Aorta (tissue), 5 donors: ENCODE results near the gene CBFA2T2. TPM values are rescaled to one million over a fixed set of nuclear protein-coding genes. Genes with fewer than 3 reads are reported as not detected.
"Not testable (repeated sequence)": the region's sequence is repeated elsewhere in the genome, so short reads cannot be mapped to it uniquely, and the experiment has no call there.

Source experiments
- ATAC-seq: fragments of 200-7000 bp; cut with Tn5 transposase; one replicate; pipeline ENCODE4 v1.9.1; 2022; ENCODE audit warnings: moderate library complexity; ENCODE audit not compliant: low FRiP score
- DNase-seq, 2 donors: peaks; one replicate each; pipeline ENCODE4 v3.0.0-alpha.2; 2020
- H3K27ac ChIP-seq, 2 donors: one replicate each; pipeline ENCODE4 v1.5.1; 2013; ENCODE audit warnings: low read length in 2 of 2, mild to moderate bottlenecking in 2 of 2, moderate library complexity in 2 of 2, control low read depth in 1 of 2, inconsistent platforms in 1 of 2, low read depth in 1 of 2
- H3K27me3 ChIP-seq, 2 donors: one replicate each; pipeline ENCODE4 v1.6.1; 2013; ENCODE audit warnings: control low read depth in 1 of 2, low read length in 1 of 2, mild to moderate bottlenecking in 1 of 2, moderate library complexity in 1 of 2; ENCODE audit not compliant: insufficient read depth in 2 of 2, control insufficient read depth in 1 of 2
- H3K36me3 ChIP-seq, 2 donors: one replicate each; pipeline ENCODE4 v1.6.1; 2013; ENCODE audit warnings: control low read depth in 1 of 2, low read length in 1 of 2, mild to moderate bottlenecking in 1 of 2; ENCODE audit not compliant: insufficient read depth in 2 of 2, control insufficient read depth in 1 of 2
- H3K4me1 ChIP-seq, 2 donors: one replicate each; pipeline ENCODE4 v1.6.1; 2013; ENCODE audit warnings: low read length in 2 of 2, control low read depth in 1 of 2, mild to moderate bottlenecking in 1 of 2, moderate library complexity in 1 of 2; ENCODE audit not compliant: insufficient read depth in 2 of 2, control insufficient read depth in 1 of 2
- H3K4me3 ChIP-seq, 2 donors: one replicate each; pipeline ENCODE4 v1.5.1; 2013; ENCODE audit warnings: low read length in 2 of 2, control low read depth in 1 of 2, mild to moderate bottlenecking in 1 of 2
- H3K9me3 ChIP-seq: one replicate; pipeline ENCODE4 v1.6.1; 2013; ENCODE audit warnings: mild to moderate bottlenecking, low read length; ENCODE audit not compliant: control insufficient read depth
- WGBS, 2 donors: extraction: QIAGEN DNeasy Blood & Tissue Kit; methylation state at CpG; one replicate each; pipeline ENCODE4 v1.1.7; 2013; 5-methylcytosine and 5-hydroxymethylcytosine counted together
- intact Hi-C, 2 donors: fragments of 100-400 bp; cut with DNase I; formaldehyde crosslinking; loops; one replicate each; pipeline versions ENCODE4 v1.14.2 to v1.15.0; 2022
- polyA plus RNA-seq, 2 donors: library from polyadenylated mRNA; stranded (reverse); fragments of 200-250 nt; gene quantifications; one replicate each; pipeline ENCODE4 v1.2.3, GENCODE V29; 2013
- total RNA-seq, 2 donors: library from RNA; stranded (reverse); fragmentation: NEBNext Ultra II Directional; extraction: Animal tissue kit (Norgen Biotek cat#: 25700); gene quantifications; one replicate each; pipeline ENCODE4 v1.2.1, GENCODE V29; 2021
- donor health status: healthy with polysubstance abuse.
- donor health status: Bipolar disorder and iron deficiency.
- donor health status: DM: no; HTN: no; CAD: no.
- donor health status: DM: no; HTN: no; CAD: no.
- donor health status: DM: yes; HTN: yes; CAD: no.

The CBFA2T2 gene
- total and polyA plus RNA-seq, 4 donors, result 2.1 to 20.2 (median 11.9) TPM

- no peaks in the 10 kb centered on the region for H3K9me3 ChIP-seq
- H3K4me3 ChIP-seq, result no peak overlapping the region
- no peak overlapping the region for H3K27ac ChIP-seq
- intact Hi-C loops, result no loop called here
- 91 to 93% methylated on average over 3 of the region's 3 CpGs for WGBS, 2 donors
- DNase-seq (no peak), ATAC-seq (no peak)
- no peaks in the 10 kb centered on the region for H3K36me3 ChIP-seq
- no peaks in the 10 kb centered on the region for H3K4me1 ChIP-seq
- no peaks in the 10 kb centered on the region for H3K27me3 ChIP-seq
Measured at GRCh38 chr20:33507461-33507860, 17.6 kb downstream of the CBFA2T2 start.

DNA sequence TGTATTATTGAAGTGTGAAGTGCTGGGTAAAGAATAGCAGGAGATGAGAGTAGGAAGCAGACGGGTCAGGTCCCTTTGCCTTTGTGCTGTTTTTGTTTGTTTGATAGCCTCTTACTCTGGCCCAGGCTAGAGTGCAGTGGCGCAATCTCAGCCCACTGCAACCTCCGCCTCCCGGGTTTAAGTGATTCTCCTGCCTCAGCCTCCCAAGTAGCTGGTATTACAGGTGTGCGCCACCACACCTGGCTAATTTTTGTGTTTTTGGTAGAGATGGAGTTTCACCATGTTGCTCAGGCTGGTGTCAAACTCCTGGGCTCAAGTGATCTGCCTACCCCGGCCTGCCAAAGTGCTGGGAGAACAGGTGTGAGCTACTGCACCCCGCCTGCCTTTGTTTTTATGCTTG, 18.1 kb downstream of the CBFA2T2 start:
- 96 to 98% methylated on average over 7 of the region's 7 CpGs for WGBS, 2 donors
- DNase-seq, H3K4me1 ChIP-seq, H3K36me3 ChIP-seq, H3K4me3 ChIP-seq, H3K9me3 ChIP-seq, intact Hi-C loops, H3K27me3 ChIP-seq, H3K27ac ChIP-seq, ATAC-seq: not testable (repeated sequence)

GRCh38 chr20:33509057-33509456, 19.2 kb downstream of the CBFA2T2 start:
- intact Hi-C loops, result not testable (repeated sequence)
- 98 to 100% methylated on average over 3 of the region's 3 CpGs for WGBS, 2 donors

GRCh38 chr20:33511876-33512275, 22.0 kb downstream of the CBFA2T2 start:
- intact Hi-C loops, result not testable (repeated sequence)

More at GRCh38 chr20:33509057-33509456, 19.2 kb downstream of the CBFA2T2 start:
- H3K4me3 ChIP-seq, H3K27ac ChIP-seq, ATAC-seq, H3K9me3 ChIP-seq, H3K27me3 ChIP-seq, H3K4me1 ChIP-seq, DNase-seq, H3K36me3 ChIP-seq: not testable (repeated sequence)

DNA sequence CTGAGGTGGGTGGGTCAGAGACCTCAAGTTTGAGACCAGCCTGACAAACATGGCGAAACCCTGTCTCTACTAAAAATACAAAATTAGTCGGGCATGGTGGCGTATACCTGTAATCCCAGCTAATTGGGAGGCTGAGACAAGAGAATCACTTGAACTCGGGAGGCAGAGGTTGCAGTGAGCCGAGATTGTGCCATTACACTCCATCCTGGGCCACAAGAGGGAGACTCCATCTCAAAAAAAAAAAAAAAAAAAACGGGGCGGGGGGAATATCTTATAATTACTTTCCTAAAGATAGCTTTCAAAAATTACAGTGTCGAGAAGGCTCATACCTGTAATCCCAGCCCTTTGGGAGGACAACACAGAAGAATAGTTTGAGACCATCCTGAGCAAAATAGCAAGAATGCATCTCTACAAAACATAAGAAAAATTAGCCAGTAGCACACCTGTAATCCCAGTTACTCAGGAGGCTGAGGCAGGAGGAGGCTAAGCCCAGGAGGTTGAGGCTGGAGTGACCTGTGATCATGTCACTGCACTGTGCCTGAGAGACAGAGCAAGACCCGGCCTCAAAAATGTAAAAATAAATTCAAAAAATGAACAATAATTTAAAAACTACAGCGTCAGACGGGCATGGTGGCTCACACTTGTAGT, 25.8 kb downstream of the CBFA2T2 start:
- 94 to 95% methylated on average over 11 of the region's 11 CpGs for WGBS, 2 donors
- no peak for ATAC-seq

More at GRCh38 chr20:33511876-33512275, 22.0 kb downstream of the CBFA2T2 start:
- not testable (repeated sequence) for H3K4me3 ChIP-seq, H3K4me1 ChIP-seq, H3K27me3 ChIP-seq, H3K36me3 ChIP-seq, H3K27ac ChIP-seq, H3K9me3 ChIP-seq, ATAC-seq, DNase-seq
- WGBS, 2 donors, result 92 to 97% methylated on average over 13 of the region's 13 CpGs

DNA sequence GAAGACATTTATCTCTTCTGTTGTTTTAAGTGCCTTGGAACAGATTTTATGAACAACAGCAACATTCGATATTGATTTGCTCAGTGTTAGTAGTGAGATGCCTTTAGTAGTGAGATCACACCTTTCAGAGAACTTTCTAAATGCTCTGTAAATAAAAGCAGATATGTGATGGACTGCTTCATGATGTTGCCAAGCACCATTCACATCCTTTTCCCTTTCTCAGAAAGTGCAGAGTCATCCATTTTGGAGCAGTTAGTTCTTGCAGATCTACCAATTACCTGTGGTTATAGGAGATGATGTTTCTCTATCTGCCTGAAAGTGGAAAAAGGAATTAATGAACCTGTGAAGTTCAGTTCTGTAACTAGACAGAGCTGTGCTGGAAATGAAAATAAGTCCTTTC, 27.0 kb downstream of the CBFA2T2 start:
- no peaks in the 10 kb centered on the region for H3K27me3 ChIP-seq
- DNase-seq (no peak), ATAC-seq (no peak)
- no peak overlapping the region for H3K4me3 ChIP-seq
- 18 to 24% methylated on average over 1 of the region's 1 CpG for WGBS, 2 donors
- no peaks in the 10 kb centered on the region for H3K4me1 ChIP-seq
- intact Hi-C loops, result no loop called here
- no peaks in the 10 kb centered on the region for H3K9me3 ChIP-seq
- H3K36me3 ChIP-seq, result no peaks in the 10 kb centered on the region
- no peak overlapping the region for H3K27ac ChIP-seq

More for the DNA sequence above, 25.8 kb downstream of the CBFA2T2 start:
- DNase-seq, result no peak
- H3K27me3 ChIP-seq, result no peaks in the 10 kb centered on the region
- H3K4me3 ChIP-seq, result no peak overlapping the region
- H3K27ac ChIP-seq, result no peak overlapping the region
- intact Hi-C loops, result no loop called here
- H3K36me3 ChIP-seq, result no peaks in the 10 kb centered on the region
- H3K4me1 ChIP-seq, result no peaks in the 10 kb centered on the region
- no peaks in the 10 kb centered on the region for H3K9me3 ChIP-seq

DNA sequence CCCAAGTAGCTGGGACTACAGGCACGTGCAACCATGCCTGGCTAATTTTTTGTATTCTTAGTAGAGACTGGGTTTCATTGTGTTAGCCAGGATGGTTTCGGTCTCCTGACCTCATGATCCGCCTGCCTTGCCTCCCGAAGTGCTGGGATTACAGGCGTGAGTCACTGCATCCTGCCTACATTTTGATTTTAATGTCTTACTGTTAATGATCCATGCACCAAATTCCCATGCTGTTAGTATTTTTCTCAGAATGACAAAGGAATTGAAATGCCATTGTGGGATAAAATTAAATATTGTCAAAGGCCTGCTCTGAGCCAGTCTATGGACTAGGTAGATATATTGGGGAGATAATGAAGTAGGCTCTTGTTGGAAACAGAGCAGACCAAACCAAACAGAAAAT, 28.2 kb downstream of the CBFA2T2 start:
- Histone ChIP-seq H3K27ac (no peak overlapping the region), H3K4me3 (no peak overlapping the region), H3K36me3 (no peaks in the 10 kb centered on the region), H3K4me1 (no peaks in the 10 kb centered on the region), H3K27me3 (no peaks in the 10 kb centered on the region), H3K9me3 (no peaks in the 10 kb centered on the region)
- ATAC-seq (no peak), DNase-seq (no peak)
- WGBS, 2 donors, result 86 to 87% methylated on average over 5 of the region's 5 CpGs
- intact Hi-C loops, result no loop called here

DNA sequence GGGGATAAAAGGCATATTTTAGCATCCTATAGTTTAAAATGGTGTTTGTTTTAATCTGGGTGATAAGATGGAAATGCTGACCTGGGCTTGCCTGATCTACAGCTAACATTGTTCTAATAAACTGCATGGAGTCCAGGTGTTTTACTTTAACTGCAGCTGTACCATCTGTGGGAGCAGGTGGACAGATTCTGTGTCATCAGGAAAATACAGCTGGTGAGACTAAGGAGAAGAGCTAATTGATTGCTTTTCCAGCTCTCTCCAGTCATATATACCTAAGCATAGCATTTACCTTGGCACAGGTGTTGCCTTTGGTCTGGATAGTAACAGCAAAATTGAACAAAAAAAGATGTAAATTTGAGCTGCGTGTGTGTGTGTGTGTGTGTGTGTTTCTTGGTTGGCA, 31.6 kb downstream of the CBFA2T2 start:
- no peaks in the 10 kb centered on the region for H3K36me3 ChIP-seq
- no peak overlapping the region for H3K4me3 ChIP-seq
- intact Hi-C loops, result no loop called here
- H3K4me1 ChIP-seq, result no peaks in the 10 kb centered on the region
- no peak for ATAC-seq
- no peaks in the 10 kb centered on the region for H3K27me3 ChIP-seq
- no peak for DNase-seq
- no peaks in the 10 kb centered on the region for H3K9me3 ChIP-seq
- H3K27ac ChIP-seq, result no peak overlapping the region
- 80 to 89% methylated on average over 1 of the region's 1 CpG for WGBS, 2 donors

DNA sequence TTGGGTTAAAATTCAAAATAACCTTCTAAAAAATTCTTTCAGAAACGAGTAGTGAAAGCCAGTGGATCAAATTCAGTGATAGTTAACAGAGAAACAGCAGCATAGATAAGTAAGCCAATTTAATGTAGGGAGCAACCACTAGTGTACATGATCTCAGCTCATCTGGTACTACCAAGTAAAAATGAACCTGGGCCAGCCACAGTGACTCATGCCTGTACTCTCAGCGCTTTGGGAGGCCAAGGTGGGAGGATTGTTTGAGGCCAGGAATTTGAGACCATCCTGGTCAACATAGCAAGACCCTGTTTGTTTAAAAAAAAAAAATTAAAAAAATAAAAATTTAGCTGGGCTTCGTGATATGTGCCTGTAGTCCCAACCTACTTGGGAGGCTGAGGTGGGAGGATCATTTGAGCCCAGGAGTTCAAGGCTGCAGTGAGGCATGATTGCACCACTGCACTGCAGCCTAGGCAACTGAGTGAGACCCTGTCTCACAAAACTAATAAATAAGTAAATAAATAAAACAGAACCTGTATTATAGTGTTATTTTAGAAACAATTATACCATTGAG, 32.4 kb downstream of the CBFA2T2 start:
- Histone ChIP-seq H3K27me3 (no peaks in the 10 kb centered on the region), H3K9me3 (no peaks in the 10 kb centered on the region), H3K4me1 (no peaks in the 10 kb centered on the region), H3K36me3 (no peaks in the 10 kb centered on the region), H3K4me3 (no peak overlapping the region), H3K27ac (no peak overlapping the region)
- intact Hi-C loops, result no loop called here
- DNase-seq, result no peak
- no peak for ATAC-seq
- WGBS, 2 donors, result 77 to 81% methylated on average over 3 of the region's 3 CpGs
